Kidney epithelial cell (primary cell): ENCODE data around the gene SEC23IP. TPM values are rescaled to one million over a fixed set of nuclear protein-coding genes. Genes with fewer than 3 reads are reported as not detected.
"Not testable (repeated sequence)": the region's sequence is repeated elsewhere in the genome, so short reads cannot be mapped to it uniquely, and the experiment has no call there.

ENCODE experiments used
- DNase-seq: peaks from one replicate; pipeline ENCODE4 v3.0.0-alpha.2; 2010; ENCODE audit warnings: low read depth
- H3K27me3 ChIP-seq: 2 replicates; pipeline ENCODE4 v1.6.0; 2011; ENCODE audit warnings: low read length; ENCODE audit not compliant: control insufficient read depth, insufficient read depth
- H3K36me3 ChIP-seq: 2 replicates; pipeline ENCODE4 v1.5.1; 2011; ENCODE audit warnings: low read length; ENCODE audit not compliant: control insufficient read depth, insufficient read depth
- H3K4me3 ChIP-seq: 2 replicates; pipeline ENCODE4 v1.5.1; 2011; ENCODE audit warnings: low read depth, mild to moderate bottlenecking, control low read depth, low read length
- total RNA-seq: library from RNA; depleted of rRNA; stranded (reverse); fragments of >200 nt; gene quantifications from 2 replicates; pipeline ENCODE4 v1.2.3, GENCODE V29; 2015
- TF ChIP-seq, protein P1 (sequence below): IDR thresholded peaks from 2 replicates; pipeline ENCODE4 v1.5.1; 2011; ENCODE audit warnings: mild to moderate bottlenecking, moderate library complexity, low read length, control low read depth, inconsistent platforms; ENCODE audit not compliant: insufficient read depth, poor library complexity, severe bottlenecking

The SEC23IP gene
- total RNA-seq, 1 donor from 2014 or later, result 25.6 TPM

GRCh38 chr10:119862524-119862923, 30.0 kb upstream of the SEC23IP start:
- no peak overlapping the region for H3K4me3 ChIP-seq
- DNase-seq, result no peak
- TF ChIP-seq, protein P1, sequence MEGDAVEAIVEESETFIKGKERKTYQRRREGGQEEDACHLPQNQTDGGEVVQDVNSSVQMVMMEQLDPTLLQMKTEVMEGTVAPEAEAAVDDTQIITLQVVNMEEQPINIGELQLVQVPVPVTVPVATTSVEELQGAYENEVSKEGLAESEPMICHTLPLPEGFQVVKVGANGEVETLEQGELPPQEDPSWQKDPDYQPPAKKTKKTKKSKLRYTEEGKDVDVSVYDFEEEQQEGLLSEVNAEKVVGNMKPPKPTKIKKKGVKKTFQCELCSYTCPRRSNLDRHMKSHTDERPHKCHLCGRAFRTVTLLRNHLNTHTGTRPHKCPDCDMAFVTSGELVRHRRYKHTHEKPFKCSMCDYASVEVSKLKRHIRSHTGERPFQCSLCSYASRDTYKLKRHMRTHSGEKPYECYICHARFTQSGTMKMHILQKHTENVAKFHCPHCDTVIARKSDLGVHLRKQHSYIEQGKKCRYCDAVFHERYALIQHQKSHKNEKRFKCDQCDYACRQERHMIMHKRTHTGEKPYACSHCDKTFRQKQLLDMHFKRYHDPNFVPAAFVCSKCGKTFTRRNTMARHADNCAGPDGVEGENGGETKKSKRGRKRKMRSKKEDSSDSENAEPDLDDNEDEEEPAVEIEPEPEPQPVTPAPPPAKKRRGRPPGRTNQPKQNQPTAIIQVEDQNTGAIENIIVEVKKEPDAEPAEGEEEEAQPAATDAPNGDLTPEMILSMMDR, result no peak
- no peaks in the 10 kb centered on the region for H3K27me3 ChIP-seq
- H3K36me3 ChIP-seq, result no peaks in the 10 kb centered on the region

DNA sequence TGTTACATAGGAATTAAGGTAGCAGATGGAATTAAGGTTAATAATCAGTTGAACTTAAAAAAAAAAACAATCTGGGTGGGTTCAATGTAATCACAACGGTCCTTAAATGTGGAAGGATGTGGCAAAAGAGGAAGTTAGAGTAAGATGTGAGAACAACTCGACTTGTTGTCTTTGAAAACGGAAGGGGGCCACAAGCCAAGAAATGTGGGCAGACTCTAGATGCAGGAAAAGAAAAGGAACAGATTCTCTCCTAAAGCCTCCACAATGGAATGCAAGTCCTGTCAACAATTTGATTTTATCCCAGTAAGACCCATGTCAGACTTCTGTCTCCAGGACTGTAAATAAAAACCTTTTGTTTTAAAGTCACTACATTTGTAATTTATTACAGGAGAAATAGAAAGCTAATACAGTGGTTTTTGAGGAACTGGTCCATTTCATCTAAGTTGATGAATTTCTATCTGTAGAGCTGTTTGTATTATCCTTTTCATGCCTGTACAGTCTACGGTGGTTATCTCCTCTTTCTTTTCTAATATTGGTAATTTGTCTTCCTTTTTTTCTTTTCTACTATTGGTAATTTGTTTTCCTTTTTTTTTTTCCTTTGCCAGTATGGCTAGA, 28.5 kb upstream of the SEC23IP start:
- Histone ChIP-seq H3K4me3 (no peak overlapping the region), H3K27me3 (no peaks in the 10 kb centered on the region), H3K36me3 (no peaks in the 10 kb centered on the region)
- TF ChIP-seq, protein P1, result no peak
- no peak for DNase-seq

DNA sequence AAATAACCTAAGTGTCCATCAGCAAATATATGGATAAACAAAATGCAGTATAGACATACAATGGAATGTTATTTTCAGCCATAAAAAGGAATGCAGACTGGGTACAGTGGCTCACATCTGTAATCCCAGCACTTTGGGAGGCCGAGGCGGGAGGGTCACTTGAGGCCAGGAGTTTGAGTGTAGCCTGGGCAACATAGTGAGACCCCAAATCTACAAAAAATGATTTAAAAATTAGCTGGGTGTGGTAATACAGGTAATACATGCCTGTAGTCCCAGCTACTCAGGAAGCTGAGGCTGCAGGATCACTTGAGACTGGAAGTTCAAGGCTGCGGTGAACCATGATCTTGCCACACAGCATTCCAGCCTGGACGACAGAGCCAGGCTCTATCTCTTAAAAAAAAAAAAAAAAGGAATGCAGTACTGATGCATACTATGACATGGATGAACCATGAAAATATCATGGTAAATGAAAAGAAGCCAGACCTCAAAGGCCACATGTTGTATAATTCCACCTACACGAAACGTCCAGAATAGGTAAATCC, 26.8 kb upstream of the SEC23IP start:
- Histone ChIP-seq H3K4me3 (no peak overlapping the region), H3K27me3 (no peaks in the 10 kb centered on the region), H3K36me3 (no peaks in the 10 kb centered on the region)
- DNase-seq, result no peak
- TF ChIP-seq, protein P1, result no peak

- no peaks in the 10 kb centered on the region for H3K27me3 ChIP-seq
- TF ChIP-seq, protein P1, result no peak
- H3K36me3 ChIP-seq, result no peaks in the 10 kb centered on the region
- DNase-seq, result no peak
- H3K4me3 ChIP-seq, result no peak overlapping the region
Observed at GRCh38 chr10:119867317-119867716, 25.2 kb upstream of the SEC23IP start.

DNA sequence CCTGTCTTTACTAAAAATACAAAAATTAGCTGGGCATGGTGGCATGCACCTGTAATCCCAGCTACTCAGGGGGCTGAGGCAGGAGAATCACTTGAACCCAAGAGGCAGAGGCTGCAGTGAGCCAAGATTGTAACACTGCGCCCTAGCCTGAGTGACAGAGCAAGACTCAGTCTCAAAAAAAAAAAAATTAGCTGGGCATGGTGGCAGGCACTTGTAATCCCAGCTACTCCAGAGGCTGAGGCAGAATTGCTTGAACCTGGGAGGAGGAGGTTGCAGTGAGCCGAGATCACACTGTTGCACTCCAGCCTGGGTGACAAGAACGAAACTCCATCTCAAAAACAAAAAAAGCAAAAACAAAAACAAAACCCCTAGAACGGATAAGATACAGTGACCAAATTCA, 23.1 kb upstream of the SEC23IP start:
- H3K4me3 ChIP-seq, H3K27me3 ChIP-seq, H3K36me3 ChIP-seq, DNase-seq: not testable (repeated sequence)

DNA sequence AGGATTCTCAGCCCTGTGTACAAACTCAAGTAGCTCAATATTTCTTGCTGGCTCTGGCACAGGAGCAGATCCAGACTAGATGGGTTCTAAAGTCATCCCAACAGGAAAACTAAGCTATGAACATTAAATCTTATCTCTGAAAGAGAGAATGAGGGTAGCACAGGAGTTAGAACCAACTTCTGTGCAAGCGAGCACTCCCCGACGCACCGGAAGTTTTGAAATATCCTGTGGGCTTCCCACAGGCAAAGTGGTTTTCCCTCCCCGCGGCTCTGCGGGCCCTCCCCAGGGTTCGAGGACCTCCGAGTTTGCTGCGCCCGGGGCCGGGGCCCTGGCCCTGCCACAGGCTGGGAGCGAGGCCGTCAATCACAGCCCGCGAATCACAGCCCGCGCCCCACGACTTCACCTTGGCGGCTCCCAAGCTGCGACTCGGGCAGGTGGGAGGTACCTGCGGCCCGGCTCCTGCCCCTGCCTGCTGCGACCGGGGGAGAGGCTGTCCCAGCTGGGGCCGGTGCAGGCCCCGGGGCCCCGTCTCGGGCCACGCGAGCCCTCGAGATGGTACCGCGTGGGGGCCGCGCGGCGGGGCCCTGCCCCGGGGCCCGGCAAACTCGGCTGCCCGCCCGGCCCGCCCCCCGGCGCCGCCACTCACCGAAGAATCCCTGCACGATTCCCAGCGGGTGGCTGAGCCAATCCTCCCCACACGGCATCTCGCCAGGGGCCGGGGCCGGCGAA, 20.5 kb upstream of the SEC23IP start:
- DNase-seq, result no peak
- TF ChIP-seq, protein P1, result no peak
- H3K27me3 ChIP-seq, result no peaks in the 10 kb centered on the region
- H3K4me3 ChIP-seq, result peak overlapping the region; percentile 82
- H3K36me3 ChIP-seq, result no peaks in the 10 kb centered on the region
